BE2C (cell line): ENCODE measurements around the gene HRK.

Source experiments
- DNase-seq: peaks from one replicate; pipeline ENCODE4 v3.0.0-alpha.2; 2020
- H3K27me3 ChIP-seq: fragments of 250-450 bp; sonication (Bioruptor Pico); 2 replicates; pipeline ENCODE4 v1.5.1; 2020; ENCODE audit warnings: mild to moderate bottlenecking
- H3K36me3 ChIP-seq: fragments of 250-450 bp; sonication (Bioruptor Pico); 2 replicates; pipeline ENCODE4 v1.5.1; 2020; ENCODE audit warnings: mild to moderate bottlenecking
- H3K4me1 ChIP-seq: fragments of 250-450 bp; sonication (Bioruptor Pico); 2 replicates; pipeline ENCODE4 v1.5.1; 2020
- H3K4me3 ChIP-seq: 2 replicates; pipeline ENCODE4 v1.5.1; 2011; ENCODE audit warnings: low read depth, low read length
- H3K9me3 ChIP-seq: fragments of 250-450 bp; sonication (Bioruptor Pico); 2 replicates; pipeline ENCODE4 v1.5.1; 2020
- TF ChIP-seq, protein P1 (sequence below): IDR thresholded peaks from 2 replicates; pipeline ENCODE4 v1.5.1; 2012; ENCODE audit warnings: mild to moderate bottlenecking, low read depth, low read length

Gene HRK

DNA sequence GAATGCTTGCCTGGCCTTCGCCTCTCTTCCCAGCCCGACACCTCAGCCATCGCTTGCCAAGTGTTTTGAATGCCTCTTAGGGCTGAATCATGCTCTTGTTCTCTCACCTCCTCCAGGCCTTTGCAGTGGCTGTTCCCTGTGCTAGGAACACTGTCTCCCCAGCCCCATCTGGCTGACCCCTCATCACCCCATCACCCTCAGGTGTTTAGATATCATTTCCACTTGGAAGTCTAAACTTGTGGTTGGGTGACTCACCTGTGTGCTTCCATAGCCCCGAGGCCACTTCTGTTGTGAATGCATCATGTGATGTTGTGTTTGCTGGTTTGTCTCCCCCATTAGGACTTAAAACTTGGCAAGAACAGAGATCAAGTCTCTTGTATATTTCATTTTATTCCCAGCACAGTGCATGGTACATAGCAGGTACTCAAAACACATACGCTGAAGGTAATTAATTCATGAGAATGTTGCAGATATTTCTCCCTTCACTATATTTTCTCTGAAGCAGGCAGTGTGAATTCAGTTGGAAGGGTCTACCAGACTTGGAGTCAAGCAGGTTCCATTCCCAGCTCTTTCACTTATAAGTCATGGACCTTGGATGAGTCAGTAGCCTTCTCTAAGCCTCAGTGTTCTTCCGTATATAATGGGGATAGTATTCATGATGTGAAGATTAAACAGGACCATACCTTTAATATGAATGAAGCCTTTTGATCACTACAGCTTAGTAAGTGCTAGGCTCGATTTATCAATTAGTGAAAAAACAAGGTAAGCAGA, 67.8 kb downstream of the HRK start:
- no peak for DNase-seq
- H3K36me3 ChIP-seq: no peaks in the 10 kb centered on the region
- H3K27me3 ChIP-seq: no peaks in the 10 kb centered on the region
- no peaks in the 10 kb centered on the region; the same call in 1 of the 2 replicates for H3K4me1 ChIP-seq
- no peak overlapping the region for H3K4me3 ChIP-seq
- H3K9me3 ChIP-seq: no peaks in the 10 kb centered on the region
- TF ChIP-seq, protein P1, sequence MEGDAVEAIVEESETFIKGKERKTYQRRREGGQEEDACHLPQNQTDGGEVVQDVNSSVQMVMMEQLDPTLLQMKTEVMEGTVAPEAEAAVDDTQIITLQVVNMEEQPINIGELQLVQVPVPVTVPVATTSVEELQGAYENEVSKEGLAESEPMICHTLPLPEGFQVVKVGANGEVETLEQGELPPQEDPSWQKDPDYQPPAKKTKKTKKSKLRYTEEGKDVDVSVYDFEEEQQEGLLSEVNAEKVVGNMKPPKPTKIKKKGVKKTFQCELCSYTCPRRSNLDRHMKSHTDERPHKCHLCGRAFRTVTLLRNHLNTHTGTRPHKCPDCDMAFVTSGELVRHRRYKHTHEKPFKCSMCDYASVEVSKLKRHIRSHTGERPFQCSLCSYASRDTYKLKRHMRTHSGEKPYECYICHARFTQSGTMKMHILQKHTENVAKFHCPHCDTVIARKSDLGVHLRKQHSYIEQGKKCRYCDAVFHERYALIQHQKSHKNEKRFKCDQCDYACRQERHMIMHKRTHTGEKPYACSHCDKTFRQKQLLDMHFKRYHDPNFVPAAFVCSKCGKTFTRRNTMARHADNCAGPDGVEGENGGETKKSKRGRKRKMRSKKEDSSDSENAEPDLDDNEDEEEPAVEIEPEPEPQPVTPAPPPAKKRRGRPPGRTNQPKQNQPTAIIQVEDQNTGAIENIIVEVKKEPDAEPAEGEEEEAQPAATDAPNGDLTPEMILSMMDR: no peak

DNA sequence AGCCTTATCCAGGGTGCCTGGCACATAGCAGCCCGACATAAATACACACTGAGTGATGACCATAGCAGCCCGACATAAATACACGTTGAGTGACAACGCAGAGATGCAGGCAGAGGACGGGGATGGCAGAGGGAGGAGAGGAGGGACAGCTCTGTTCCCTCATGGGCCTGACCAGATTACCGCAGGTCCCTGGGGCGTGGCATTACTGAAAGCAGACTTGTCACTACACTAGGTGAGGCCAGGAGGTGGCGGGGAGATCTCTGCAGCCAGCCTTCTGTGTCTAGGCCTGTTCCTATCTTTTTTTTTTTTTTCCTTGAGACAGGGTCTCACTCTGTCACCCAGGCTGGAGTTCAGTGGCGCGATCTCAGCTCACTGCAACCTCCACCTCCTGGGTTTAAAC, 69.0 kb downstream of the HRK start:
- Histone ChIP-seq H3K4me3 (no peak overlapping the region), H3K9me3 (no peaks in the 10 kb centered on the region), H3K27me3 (no peaks in the 10 kb centered on the region), H3K36me3 (no peaks in the 10 kb centered on the region), H3K4me1 (no peaks in the 10 kb centered on the region)
- TF ChIP-seq, protein P1: no peak
- DNase-seq: no peak

DNA sequence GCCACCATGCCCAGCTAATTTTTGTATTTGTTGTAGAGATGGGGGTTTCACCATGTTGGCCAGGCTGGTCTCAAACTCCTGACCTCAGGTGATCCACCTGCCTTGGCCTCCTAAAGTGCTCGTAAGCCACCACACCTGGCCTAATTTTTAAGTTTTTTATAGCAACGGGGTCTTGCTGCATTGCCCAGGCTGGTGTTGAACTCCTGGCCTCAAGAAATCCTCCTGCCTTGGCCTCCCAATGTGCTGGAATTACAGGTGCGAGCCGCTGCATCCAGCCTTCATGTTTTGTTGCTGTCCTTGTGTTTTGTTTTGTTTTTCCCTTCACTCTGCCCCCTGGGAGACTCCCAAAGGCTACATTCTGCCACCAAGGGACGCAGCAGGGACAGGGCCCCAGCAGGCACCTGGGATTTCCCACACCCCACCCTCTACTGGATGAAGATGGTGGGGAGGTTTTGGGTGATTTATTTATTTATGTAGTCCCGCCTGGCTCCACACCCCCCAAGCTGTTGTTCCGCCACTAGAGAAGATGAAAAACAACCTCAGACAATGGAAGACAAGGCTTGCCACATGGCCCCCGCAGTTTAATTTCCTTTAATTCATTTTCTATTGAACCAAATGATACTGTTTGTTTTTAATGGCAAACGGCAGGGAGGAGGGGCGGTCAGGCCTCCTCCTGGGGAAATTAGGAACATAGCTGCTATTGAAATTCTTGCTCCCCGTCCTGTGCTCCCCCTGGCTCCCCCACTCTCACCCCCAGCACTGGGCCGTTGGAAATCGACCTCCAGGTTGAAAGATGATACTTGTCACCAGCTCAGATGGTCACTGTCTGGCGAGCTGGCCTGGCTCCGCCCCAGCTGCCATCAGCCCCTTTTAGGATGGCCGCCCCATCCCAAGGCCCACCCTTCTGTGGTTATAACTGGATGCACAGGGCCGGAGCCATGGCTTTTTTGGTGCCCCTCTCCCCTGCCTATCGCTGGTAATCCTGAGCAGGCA, 72.8 kb downstream of the HRK start:
- no peak for DNase-seq
- no peaks in the 10 kb centered on the region for H3K27me3 ChIP-seq
- H3K36me3 ChIP-seq: no peaks in the 10 kb centered on the region
- TF ChIP-seq, protein P1: no peak
- H3K4me1 ChIP-seq: no peaks in the 10 kb centered on the region
- H3K9me3 ChIP-seq: no peaks in the 10 kb centered on the region
- no peak overlapping the region for H3K4me3 ChIP-seq

- TF ChIP-seq, protein P1: no peak
- H3K4me1 ChIP-seq: no peaks in the 10 kb centered on the region
Measured at GRCh38 chr12:116807546-116807945, 73.7 kb downstream of the HRK start.

DNA sequence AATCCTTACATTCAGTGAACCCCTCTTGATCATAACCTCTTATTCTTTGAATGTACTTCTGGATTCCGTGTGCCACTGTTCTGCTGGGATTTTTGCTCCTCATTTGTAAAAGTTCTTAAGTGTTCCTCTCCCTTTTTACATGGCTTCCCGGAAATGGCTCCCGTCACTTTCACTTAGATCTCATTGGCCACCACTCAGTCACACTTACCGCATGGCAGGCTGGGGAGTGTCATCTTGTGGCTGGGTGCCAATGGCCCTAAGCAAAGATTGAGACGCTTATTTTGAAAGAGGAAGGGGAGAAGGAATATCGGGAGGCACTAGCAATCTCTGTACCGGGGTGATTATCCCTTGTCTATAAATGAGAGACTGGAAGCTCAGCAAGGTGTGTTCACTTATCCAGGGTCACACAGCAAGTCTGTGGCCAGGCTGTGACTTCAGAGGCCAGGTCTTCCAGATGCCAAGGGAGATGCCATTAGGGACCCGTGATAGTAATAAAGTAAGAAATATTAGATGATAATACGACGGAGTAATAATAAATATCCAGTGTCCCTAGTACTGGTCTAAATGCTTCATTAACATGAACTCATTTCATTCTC, 74.3 kb downstream of the HRK start:
- H3K4me1 ChIP-seq: no peaks in the 10 kb centered on the region
- H3K27me3 ChIP-seq: no peaks in the 10 kb centered on the region
- no peak for DNase-seq
- H3K4me3 ChIP-seq: no peak overlapping the region
- H3K36me3 ChIP-seq: no peaks in the 10 kb centered on the region
- TF ChIP-seq, protein P1: no peak
- no peaks in the 10 kb centered on the region for H3K9me3 ChIP-seq

More at GRCh38 chr12:116807546-116807945, 73.7 kb downstream of the HRK start:
- Histone ChIP-seq H3K27me3 (no peaks in the 10 kb centered on the region), H3K9me3 (no peaks in the 10 kb centered on the region), H3K4me3 (no peak overlapping the region), H3K36me3 (no peaks in the 10 kb centered on the region)
- DNase-seq: no peak
